Kidney tubule cell (primary cell): Measurements from ENCODE around the gene PHF14.
A peak's percentile ranks its signal among the peaks of the same experiment; 100 is the strongest.

Experiments
- DNase-seq: peaks from one replicate; pipeline ENCODE4 v3.0.0-alpha.2; 2018; ENCODE audit warnings: low spot score

Gene PHF14

DNA sequence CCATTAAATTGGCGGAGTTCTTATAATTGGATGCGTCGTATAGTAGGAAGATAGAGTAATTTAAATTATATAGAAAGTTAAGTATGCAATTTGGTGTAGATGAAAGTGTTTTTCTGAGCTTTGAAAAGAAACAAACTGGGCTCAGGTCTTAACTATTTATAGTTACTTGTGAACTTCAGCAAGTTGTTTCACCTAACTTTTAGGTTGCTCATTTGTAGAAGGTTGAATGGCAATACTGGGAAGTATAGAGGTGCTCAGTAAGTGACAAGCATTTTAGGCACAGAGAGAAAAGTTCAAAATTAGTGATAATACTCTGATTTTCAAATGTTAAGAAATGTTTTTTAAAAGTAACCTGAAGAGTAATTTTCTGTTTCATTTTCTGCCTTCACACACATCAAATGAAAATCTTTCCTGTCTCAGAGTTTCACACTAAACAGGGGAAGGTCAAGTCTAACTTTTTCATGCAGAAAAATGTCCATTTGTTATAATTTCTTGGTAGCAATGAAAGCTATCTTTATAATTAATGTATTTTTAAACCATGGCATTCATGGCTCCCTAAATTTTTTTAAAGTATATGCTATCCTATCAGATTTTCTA is 146.5 kb downstream of the PHF14 start:
- DNase-seq = no peak

GRCh38 chr7:11120675-11121220 is 147.1 kb downstream of the PHF14 start:
- DNase-seq = no peak

DNA sequence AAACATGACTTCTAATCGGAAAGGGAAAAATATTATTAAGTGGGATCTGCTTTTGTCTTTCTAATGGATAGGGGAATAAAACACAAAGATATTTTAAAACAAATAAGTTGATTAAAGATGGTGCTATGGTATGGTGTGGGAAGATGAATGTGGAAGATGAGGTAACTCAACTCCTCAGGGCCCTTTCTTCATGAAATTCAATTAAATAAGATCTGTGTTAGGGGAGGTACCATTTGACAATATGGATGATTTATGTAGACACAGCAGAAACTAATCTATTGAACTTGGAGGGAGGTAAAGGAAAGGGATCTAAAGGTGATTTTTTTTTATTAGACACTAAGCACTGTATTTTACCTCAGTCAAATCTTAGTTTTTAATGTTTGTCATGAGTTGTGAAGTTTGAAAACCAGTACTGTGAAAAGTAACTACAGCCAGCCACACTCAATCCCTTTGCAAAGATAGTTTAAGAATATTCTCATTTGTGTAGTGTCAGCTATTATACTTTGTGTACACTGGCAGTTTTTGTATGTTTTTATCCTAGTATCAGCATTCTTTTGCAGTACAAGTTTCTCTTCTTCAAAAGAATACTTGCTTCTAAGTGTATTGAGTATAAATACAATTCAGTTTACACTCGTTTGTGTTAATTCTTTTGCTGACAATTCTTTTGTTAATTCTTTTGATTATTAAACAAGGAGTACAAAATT is 151.3 kb downstream of the PHF14 start:
- no peak for DNase-seq

DNA sequence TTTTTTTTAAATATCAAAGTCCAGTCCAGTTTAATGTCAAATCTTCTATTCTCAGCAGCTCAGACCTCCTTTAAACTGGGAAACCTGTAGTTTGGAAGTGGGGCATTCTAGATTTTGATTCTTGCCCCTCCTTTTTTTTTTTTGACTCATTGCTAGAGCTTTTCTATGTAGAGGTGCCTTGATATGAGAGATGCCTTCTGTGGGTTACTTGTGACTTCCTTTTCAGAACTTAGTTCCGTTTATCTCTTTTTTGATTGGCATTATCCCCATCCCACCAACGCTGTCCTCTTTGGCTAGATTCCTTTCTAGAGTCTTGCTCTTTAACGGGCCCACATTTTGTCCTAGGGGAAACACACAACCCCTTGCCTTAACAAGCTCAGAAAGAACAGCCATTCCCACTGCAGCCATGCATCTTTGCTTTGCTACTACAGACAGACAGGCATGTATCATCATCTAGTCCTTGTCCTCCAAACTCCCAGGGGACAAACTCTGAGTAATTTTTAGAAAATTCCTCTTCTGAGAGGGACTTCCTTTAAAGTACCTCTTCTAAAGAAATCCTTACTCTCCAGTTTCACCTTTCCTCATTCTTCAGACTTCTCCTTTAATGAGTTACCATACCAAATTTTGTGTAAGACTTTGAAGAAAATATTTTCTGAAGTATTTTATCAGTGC is 153.6 kb downstream of the PHF14 start:
- DNase-seq = no peak

DNA sequence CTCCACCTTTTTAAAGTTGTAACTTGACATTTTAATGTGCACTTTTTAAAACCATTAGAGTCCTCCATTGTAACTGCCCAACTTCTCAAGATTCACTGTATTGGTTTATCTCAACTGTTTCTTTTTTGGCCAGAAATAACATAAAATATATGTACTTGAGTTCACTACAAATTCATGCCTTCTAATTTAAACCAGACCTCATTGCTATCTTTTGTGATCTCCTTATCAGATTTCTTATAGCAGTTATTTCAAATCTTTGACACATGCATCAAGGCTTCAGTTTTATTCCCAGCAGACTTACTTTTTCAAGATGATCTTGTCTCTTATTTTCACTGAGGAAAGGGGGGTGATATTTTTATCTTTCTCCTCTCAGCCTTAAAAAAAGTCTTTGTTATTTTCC is 154.3 kb downstream of the PHF14 start:
- DNase-seq = no peak

DNA sequence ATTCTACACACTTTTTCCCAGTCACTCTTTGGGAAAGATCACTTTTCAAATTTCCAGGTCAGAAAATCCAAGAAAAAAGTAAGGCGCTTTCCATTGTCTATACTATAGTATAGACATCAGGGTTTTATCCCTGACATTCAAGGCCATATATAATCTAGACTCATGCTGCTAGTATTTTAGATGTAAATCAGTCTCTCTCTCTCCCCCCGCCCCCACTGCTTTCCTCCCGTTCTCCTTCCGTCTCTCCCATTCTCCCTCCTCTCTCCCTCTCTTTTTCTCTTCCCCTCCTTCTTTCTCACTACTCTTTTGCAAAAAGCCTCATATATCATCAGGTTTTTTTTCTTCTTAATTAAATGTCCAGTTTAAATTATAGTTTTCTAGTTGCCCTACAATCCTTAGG is 154.8 kb downstream of the PHF14 start:
- DNase-seq = no peak

GRCh38 chr7:11130012-11130411 is 156.3 kb downstream of the PHF14 start:
- no peak for DNase-seq

- no peak for DNase-seq
Measured at GRCh38 chr7:11130601-11131000, 156.9 kb downstream of the PHF14 start.

- DNase-seq = no peak
Measured at GRCh38 chr7:11133436-11133959, 159.8 kb downstream of the PHF14 start.

DNA sequence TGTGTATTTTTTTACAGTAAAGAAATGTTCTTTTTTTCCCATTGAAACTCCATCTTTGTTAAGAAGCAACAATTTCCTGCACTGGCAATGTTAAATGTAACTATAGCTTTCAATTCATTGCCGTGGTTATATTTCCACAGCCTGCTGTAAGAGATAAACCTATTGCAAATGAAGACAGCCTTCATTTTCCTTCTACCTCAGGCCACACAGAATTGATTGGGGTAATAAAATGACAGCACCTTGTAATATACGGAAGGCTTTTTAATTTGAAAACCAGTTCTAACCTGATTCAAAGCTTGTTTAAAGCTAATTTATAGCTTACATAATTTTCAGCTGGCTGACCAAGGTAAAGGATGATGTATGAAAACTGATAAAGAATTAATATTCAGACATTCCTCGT is 161.9 kb downstream of the PHF14 start:
- no peak for DNase-seq

- no peak for DNase-seq
Measured at GRCh38 chr7:11141541-11141940, 167.9 kb downstream of the PHF14 start.

- DNase-seq = no peak
Measured at GRCh38 chr7:11153694-11154093, 180.0 kb downstream of the PHF14 start.

GRCh38 chr7:11155883-11156282 is 182.2 kb downstream of the PHF14 start:
- DNase-seq = peak; percentile 50

GRCh38 chr7:11161499-11161898 is 187.8 kb downstream of the PHF14 start:
- DNase-seq = no peak

DNA sequence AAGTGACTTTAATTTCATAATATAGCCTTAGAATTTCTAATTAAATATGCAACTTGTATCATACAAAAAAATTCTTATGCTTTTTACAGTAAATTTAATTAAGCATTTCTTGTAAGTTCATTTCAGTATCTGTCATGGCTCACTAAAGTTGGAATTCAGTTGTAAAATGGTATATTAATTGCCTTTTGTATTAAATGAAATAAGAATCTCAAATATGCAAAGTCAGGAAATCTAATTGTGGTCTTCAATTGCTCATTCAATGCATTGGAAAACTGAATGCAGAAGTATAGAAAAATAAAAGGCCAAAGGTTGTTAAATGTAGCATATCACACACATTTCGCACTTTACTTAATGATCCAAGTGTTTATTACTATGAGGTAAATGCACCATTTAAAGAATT is 189.5 kb downstream of the PHF14 start:
- no peak for DNase-seq

- DNase-seq = no peak
Measured at GRCh38 chr7:11166051-11166450, 192.4 kb downstream of the PHF14 start.

DNA sequence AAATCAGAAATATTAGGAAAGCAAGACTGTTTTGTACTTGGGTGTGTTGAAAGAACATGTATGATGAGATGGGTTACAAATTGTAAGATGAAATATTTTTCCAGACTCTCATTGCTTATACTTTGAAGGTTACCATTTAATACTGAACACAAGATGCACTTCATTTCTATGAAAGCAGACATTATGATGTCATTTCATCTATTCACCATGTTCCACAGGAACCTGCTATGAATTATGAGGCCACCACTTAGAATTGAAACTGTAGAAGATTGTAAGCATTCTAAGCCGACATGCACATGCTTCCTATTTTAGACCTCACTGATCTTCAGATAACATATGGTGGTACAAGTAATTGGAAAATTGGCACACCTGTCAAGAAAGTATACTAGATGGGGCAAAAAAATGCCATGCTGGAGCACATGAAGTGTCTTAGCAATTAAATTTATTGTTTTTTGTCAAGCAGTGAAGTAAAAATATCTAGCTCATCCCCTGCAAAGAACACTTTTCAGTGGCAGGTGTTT is 195.0 kb downstream of the PHF14 start:
- no peak for DNase-seq

- DNase-seq = no peak
Measured at GRCh38 chr7:11170175-11170574, 196.5 kb downstream of the PHF14 start.

DNA sequence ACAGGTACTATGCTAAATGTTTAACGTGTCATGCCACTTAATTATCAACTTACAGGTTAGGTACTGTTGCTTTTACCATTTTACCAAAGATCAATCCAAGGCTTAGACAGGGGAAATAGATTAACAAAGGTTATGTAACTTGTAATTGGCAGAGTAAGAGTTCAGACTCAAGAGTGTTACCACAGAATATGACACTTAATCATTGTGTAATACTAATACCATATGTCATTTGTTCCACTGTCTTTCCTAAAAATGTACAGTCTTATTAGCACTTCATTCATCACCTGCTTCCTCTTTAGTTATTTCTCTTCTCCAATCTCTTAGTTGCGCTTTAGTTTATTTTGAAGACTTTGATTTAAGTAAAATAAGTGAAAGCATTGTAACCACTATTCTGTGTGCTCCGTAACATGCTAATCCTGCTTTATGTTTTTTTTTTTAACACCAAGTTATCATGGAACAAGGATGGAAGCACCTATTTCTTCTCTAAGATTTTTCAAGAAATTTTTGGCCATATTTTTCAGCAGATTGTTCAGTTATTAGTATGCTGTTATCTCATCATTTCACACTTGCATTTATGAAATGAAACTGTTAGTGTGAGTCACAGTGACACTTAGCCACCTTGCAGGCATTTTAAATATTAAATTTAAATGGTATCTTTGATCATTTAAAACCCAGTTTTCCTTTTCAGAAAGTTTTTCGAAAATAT is 197.3 kb downstream of the PHF14 start:
- DNase-seq = no peak

DNA sequence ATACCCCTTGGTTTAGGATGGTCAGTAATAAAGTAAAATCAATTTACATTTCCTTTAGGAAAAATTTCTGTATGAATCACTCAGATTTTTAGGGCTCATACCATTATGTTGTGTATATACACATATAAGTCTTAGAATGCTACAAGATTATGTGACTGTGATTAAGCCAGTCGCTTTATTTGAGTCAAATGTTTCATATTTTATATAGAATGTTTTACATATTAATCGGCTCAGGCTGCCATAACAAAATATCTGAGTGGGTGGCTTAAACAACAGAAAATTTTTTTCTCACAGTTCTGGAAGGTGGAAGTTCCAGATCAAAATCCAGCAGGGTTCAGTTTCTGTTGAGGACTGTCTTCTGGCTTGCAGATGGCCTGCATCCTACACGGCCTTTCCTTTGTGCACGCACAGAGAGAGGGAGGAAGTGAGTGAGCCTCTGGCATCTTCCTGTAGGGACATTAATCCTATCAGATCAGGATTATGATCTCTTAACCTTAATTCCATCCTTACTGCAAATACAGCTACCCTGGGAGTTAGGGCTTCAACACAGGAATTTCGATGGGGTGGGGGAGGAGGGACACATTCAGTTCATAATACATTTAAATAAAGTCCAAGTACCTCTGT is 198.0 kb downstream of the PHF14 start:
- no peak for DNase-seq

DNA sequence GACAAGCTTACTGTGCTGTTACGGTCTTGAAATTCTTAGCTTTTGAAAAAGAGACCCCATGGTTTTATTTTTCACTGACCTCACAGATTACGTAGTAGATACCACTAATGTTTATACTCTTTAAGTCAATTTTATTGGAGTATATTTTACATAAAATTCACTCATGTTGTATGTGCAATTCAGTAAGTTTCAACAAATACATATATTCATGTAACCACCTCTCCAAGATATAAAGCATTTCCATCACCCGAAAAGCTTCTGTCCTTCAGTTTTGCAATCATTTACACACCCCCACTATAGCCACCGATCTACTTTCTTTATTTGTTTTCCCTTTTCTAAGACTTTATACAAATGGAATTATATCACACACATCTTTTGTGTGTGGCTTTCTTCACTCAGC is 199.2 kb downstream of the PHF14 start:
- no peak for DNase-seq

DNA sequence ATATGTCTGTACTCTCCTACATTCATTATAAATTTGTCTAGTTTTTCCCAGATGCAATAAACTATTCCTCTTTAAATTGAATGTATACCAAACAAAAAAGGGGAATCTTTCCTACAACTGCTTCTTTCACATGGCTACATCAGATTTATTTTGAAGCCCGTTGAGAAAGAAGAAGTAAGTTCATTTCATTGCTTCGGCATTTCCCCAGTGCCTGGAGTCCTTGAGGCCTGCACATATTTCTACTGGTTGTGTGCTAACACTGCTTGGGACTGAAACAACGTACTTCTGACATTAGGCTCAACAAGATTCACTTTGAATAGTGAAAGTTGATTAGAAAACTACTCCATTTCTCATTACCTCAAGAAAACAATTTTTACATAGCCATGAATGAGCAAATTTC is 201.7 kb downstream of the PHF14 start:
- DNase-seq = no peak
